H1 (cell line): ENCODE measurements around the gene FLNA. TPM values are rescaled to one million over a fixed set of nuclear protein-coding genes. Genes with fewer than 3 reads are reported as not detected.

Source experiments
- CTCF ChIA-PET: fragments of 300-600 bp; sonication (Branson Sonifier 250); formaldehyde crosslinking; loops from one replicate; lab custom pipeline; 2021; ENCODE audit not compliant: partially characterized antibody; lab: Charles Lee
- POLR2A ChIA-PET: fragments of 300-600 bp; sonication (Branson Sonifier 250); formaldehyde crosslinking; loops from one replicate; lab custom pipeline; 2021; ENCODE audit warnings: inconsistent platforms; ENCODE audit not compliant: partially characterized antibody; lab: Charles Lee
- DNase-seq, 2 experiments: peaks; one replicate each; pipeline versions ENCODE4 v3.0.0 to v3.0.0-alpha.2; 2010 to 2022; ENCODE audit warnings: low spot score in 2 of 2, low read depth in 1 of 2, mixed read lengths in 1 of 2
- FAIRE-seq: peaks from 2 replicates; lab custom pipeline; 2011; peaks lifted over from hg19 to GRCh38; lab: Jason Lieb, UNC
- H2AFZ ChIP-seq: 2 replicates; pipeline ENCODE4 v1.8.1; 2012; ENCODE audit warnings: low read length, inconsistent platforms
- H2AK5ac ChIP-seq: 2 replicates; pipeline ENCODE4 v1.6.1; 2013; ENCODE audit warnings: low read depth, low read length
- H2BK120ac ChIP-seq: replicated peaks from 2 replicates; pipeline ENCODE3; 2013; ENCODE audit warnings: low read depth, low read length, inconsistent platforms
- H2BK12ac ChIP-seq: 2 replicates; pipeline ENCODE4 v1.6.1; 2013; ENCODE audit warnings: low read depth, low read length
- H2BK15ac ChIP-seq: 2 replicates; pipeline ENCODE4 v1.6.1; 2013; ENCODE audit warnings: low read length
- H2BK20ac ChIP-seq: 2 replicates; pipeline ENCODE4 v1.6.1; 2013; ENCODE audit warnings: low read length
- H2BK5ac ChIP-seq: 2 replicates; pipeline ENCODE4 v1.6.1; 2013; ENCODE audit warnings: low read depth, low read length
- H3K14ac ChIP-seq: 2 replicates; pipeline ENCODE4 v1.6.1; 2013; ENCODE audit warnings: inconsistent platforms; ENCODE audit not compliant: insufficient read length
- H3K18ac ChIP-seq: 2 replicates; pipeline ENCODE4 v1.6.1; 2013; ENCODE audit warnings: low read length; ENCODE audit errors: extremely low read depth
- H3K23ac ChIP-seq: 2 replicates; pipeline ENCODE4 v1.6.1; 2013; ENCODE audit warnings: inconsistent platforms; ENCODE audit not compliant: insufficient read length
- H3K23me2 ChIP-seq: 2 replicates; pipeline ENCODE4 v1.6.1; 2013; ENCODE audit warnings: low read depth, low read length
- H3K27ac ChIP-seq: 2 replicates; pipeline ENCODE4 v1.6.1; 2011; ENCODE audit warnings: low read depth, low read length, inconsistent platforms
- H3K27me3 ChIP-seq, 4 experiments: replicated peaks in 1 of 4; 1 replicate in 1 of 4; 2 replicates in 3 of 4; pipeline versions ENCODE4 v1.6.1 to v1.8.1; 2011 to 2013; ENCODE audit warnings: low read length in 3 of 4, mild to moderate bottlenecking in 3 of 4, inconsistent platforms in 2 of 4, mixed read lengths in 2 of 4, moderate library complexity in 1 of 4; ENCODE audit not compliant: control insufficient read depth in 3 of 4, insufficient read depth in 3 of 4; ENCODE audit errors: extremely low read depth in 1 of 4
- H3K36me3 ChIP-seq, 4 experiments: 2 replicates each; pipeline versions ENCODE4 v1.6.1 to v1.8.1; 2011 to 2013; ENCODE audit warnings: mild to moderate bottlenecking in 4 of 4, low read length in 3 of 4, moderate library complexity in 2 of 4, control low read depth in 1 of 4, inconsistent platforms in 1 of 4; ENCODE audit not compliant: insufficient read depth in 4 of 4, control insufficient read depth in 2 of 4
- H3K4ac ChIP-seq: replicated peaks from 2 replicates; pipeline ENCODE3; 2013; ENCODE audit warnings: low read length, low read depth, mixed read lengths, inconsistent platforms; ENCODE audit not compliant: insufficient read length
- H3K4me1 ChIP-seq, 4 experiments: replicated peaks in 1 of 4; 1 replicate in 1 of 4; 2 replicates in 3 of 4; pipeline versions ENCODE4 v1.6.1 to v1.8.1; 2011 to 2013; ENCODE audit warnings: low read length in 3 of 4, inconsistent platforms in 2 of 4, mixed read lengths in 1 of 4; ENCODE audit not compliant: insufficient read depth in 4 of 4, control insufficient read depth in 3 of 4
- H3K4me2 ChIP-seq, 2 experiments: 2 replicates each; pipeline versions ENCODE4 v1.6.1 to v1.8.1; 2011 to 2013; ENCODE audit warnings: low read depth in 2 of 2, low read length in 2 of 2, control low read depth in 1 of 2, inconsistent platforms in 1 of 2, mild to moderate bottlenecking in 1 of 2; ENCODE audit not compliant: insufficient read depth in 1 of 2
- H3K4me3 ChIP-seq, 4 experiments: fragments of 200-600, 300-600 bp in 1 of 4; sonication (generic), shearing (Covaris generic), sonication (Bioruptor Twin) in 1 of 4; 2 replicates each; pipeline versions ENCODE4 v1.5.1 to v1.8.1; 2011 to 2016; ENCODE audit warnings: low read length in 4 of 4, low read depth in 3 of 4, control low read depth in 2 of 4, inconsistent platforms in 2 of 4, mild to moderate bottlenecking in 2 of 4, mixed read lengths in 1 of 4, moderate library complexity in 1 of 4; ENCODE audit not compliant: insufficient read depth in 2 of 4; ENCODE audit errors: extremely low read depth in 1 of 4
- H3K56ac ChIP-seq: replicated peaks from 2 replicates; pipeline ENCODE3; 2013; ENCODE audit warnings: low read depth, mild to moderate bottlenecking, mixed read lengths, low read length, inconsistent platforms; ENCODE audit not compliant: insufficient read length
- H3K79me1 ChIP-seq: 2 replicates; pipeline ENCODE4 v1.6.1; 2013; ENCODE audit warnings: low read depth, low read length, control low read depth
- H3K79me2 ChIP-seq, 2 experiments: 2 replicates each; pipeline versions ENCODE4 v1.6.1 to v1.8.1; 2012 to 2013; ENCODE audit warnings: low read length in 2 of 2, mild to moderate bottlenecking in 2 of 2, inconsistent platforms in 1 of 2; ENCODE audit not compliant: insufficient read depth in 2 of 2, control insufficient read depth in 1 of 2
- H3K9ac ChIP-seq, 4 experiments: replicated peaks in 1 of 4; 1 replicate in 1 of 4; 2 replicates in 3 of 4; pipeline versions ENCODE4 v1.6.1 to v1.8.1; 2011 to 2013; ENCODE audit warnings: low read depth in 3 of 4, low read length in 3 of 4, control low read depth in 2 of 4, mild to moderate bottlenecking in 2 of 4, moderate library complexity in 2 of 4, inconsistent platforms in 1 of 4; ENCODE audit errors: extremely low read depth in 1 of 4
- H3K9me3 ChIP-seq, 2 experiments: 2 replicates each; pipeline versions ENCODE4 v1.6.1 to v1.8.1; 2012 to 2013; ENCODE audit warnings: mild to moderate bottlenecking in 2 of 2, moderate library complexity in 2 of 2, control low read depth in 1 of 2, inconsistent platforms in 1 of 2, low read depth in 1 of 2, low read length in 1 of 2, mixed read lengths in 1 of 2; ENCODE audit not compliant: insufficient read depth in 2 of 2
- H4K20me1 ChIP-seq, 2 experiments: replicated peaks in 1 of 2; 2 replicates each; pipeline versions ENCODE3 to v1.8.1; 2011 to 2013; ENCODE audit warnings: inconsistent platforms in 2 of 2, low read length in 2 of 2, mild to moderate bottlenecking in 1 of 2; ENCODE audit not compliant: insufficient read depth in 2 of 2, control insufficient read depth in 1 of 2
- H4K5ac ChIP-seq: 2 replicates; pipeline ENCODE4 v1.6.1; 2013; ENCODE audit warnings: low read length, low read depth, mixed read lengths, inconsistent platforms; ENCODE audit not compliant: insufficient read length
- H4K8ac ChIP-seq: 2 replicates; pipeline ENCODE4 v1.8.0; 2013; ENCODE audit warnings: mild to moderate bottlenecking, moderate library complexity, low read length, inconsistent platforms; ENCODE audit not compliant: insufficient read depth; ENCODE audit errors: extremely low read depth
- H4K91ac ChIP-seq: replicated peaks from 2 replicates; pipeline ENCODE3; 2013; ENCODE audit warnings: low read length, mixed read lengths, inconsistent platforms; ENCODE audit not compliant: insufficient read length
- ASH2L ChIP-seq: fragments of 200-600, 300-600 bp; sonication (generic); IDR thresholded peaks from one replicate; pipeline ENCODE4 v1.7.1; 2017; ENCODE audit warnings: low read length
- BACH1 ChIP-seq: IDR thresholded peaks from 2 replicates; pipeline ENCODE4 v1.6.1; 2012; ENCODE audit warnings: low read length, improper control_type of control experiment
- CHD2 ChIP-seq: IDR thresholded peaks from 2 replicates; pipeline ENCODE4 v1.6.1; 2012; ENCODE audit warnings: low read length, improper control_type of control experiment
- KDM4A ChIP-seq: IDR thresholded peaks from one replicate; pipeline ENCODE4 v1.7.1; 2012; ENCODE audit warnings: low read depth, mild to moderate bottlenecking, moderate library complexity, low read length, inconsistent platforms; ENCODE audit not compliant: severe bottlenecking
- POLR2A ChIP-seq, 2 experiments: IDR thresholded peaks; 1 replicate in 1 of 2; 2 replicates in 1 of 2; pipeline ENCODE4 v1.6.1; 2011; ENCODE audit warnings: low read depth in 2 of 2, low read length in 2 of 2, mild to moderate bottlenecking in 2 of 2; ENCODE audit errors: control extremely low read depth in 1 of 2
- RAD21 ChIP-seq, 2 experiments: IDR thresholded peaks in 1 of 2; conservative IDR thresholded peaks in 1 of 2; 2 replicates each; pipeline ENCODE4 v1.6.1; 2011; ENCODE audit warnings: low read depth in 2 of 2, low read length in 2 of 2, improper control_type of control experiment in 1 of 2, inconsistent platforms in 1 of 2, mild to moderate bottlenecking in 1 of 2, moderate library complexity in 1 of 2
- SIX5 ChIP-seq: IDR thresholded peaks from 2 replicates; pipeline ENCODE4 v1.6.1; 2011; ENCODE audit warnings: mild to moderate bottlenecking, low read depth, low read length
- YY1 ChIP-seq: IDR thresholded peaks from 2 replicates; pipeline ENCODE4 v1.6.1; 2011; ENCODE audit warnings: low read depth, mild to moderate bottlenecking, low read length
- WGBS, 2 experiments: shearing (Covaris generic) in 1 of 2; methylation state at CpG; one replicate each; pipeline versions ENCODE4 v1.1.6 to v1.1.7; 2013 to 2015; ENCODE audit warnings: low lambda C conversion rate in 2 of 2, mixed read lengths in 2 of 2, inconsistent platforms in 1 of 2, low coverage in 1 of 2, missing lambda C conversion rate in 1 of 2; ENCODE audit not compliant: insufficient replicate concordance in 2 of 2, insufficient coverage in 1 of 2, insufficient read length in 1 of 2; ENCODE audit errors: extremely low coverage in 1 of 2, missing lambda C conversion rate in 1 of 2; 5-methylcytosine and 5-hydroxymethylcytosine counted together
- polyA plus RNA-seq, 7 experiments: library from polyadenylated mRNA; depleted of rRNA in 3 of 7; stranded (reverse) in 5 of 7; unstranded in 2 of 7; fragments of >200 nt in 5 of 7; fragments of 200-250 nt in 2 of 7; gene quantifications; 1 replicate in 5 of 7; 2 replicates in 1 of 7; 4 replicates in 1 of 7; pipeline versions ENCODE4 v1.2.1 to v1.2.3, GENCODE V29; 2011 to 2013; ENCODE audit warnings: missing spikeins in 2 of 7, mixed read lengths in 2 of 7
- total RNA-seq: library from RNA; stranded (reverse); fragmentation: NEBNext Ultra II Directional; extraction: Animal tissue kit (Norgen Biotek cat#: 25700); gene quantifications from 2 replicates; pipeline ENCODE4 v1.2.1, GENCODE V29; 2021
- TF ChIP-seq, protein P1 (sequence below): IDR thresholded peaks from 2 replicates; pipeline ENCODE4 v1.6.1; 2011; ENCODE audit warnings: low read length, improper control_type of control experiment
- TF ChIP-seq, protein P2 (sequence below): IDR thresholded peaks from 2 replicates; pipeline ENCODE4 v1.6.1; 2012; ENCODE audit warnings: inconsistent platforms

FLNA gene
- total and polyA plus RNA-seq, 2 of the 8 experiments (the other 6 are each of a cell fraction or from before 2014, with no cell fraction given) = 315 to 925 TPM

- peak within 1 kb of the TSS; percentile 93 for H3K18ac ChIP-seq
- H2BK12ac ChIP-seq = no peak within 1 kb of the TSS; the same call in 1 of the 2 replicates
- WGBS, 2 experiments = 2% methylated on average over 39 of the region's 69 CpGs; no CpG with 5 or more reads in 1 of the 2 experiments
- no peak within 1 kb of the TSS for H2BK120ac ChIP-seq
- POLR2A ChIA-PET = interaction anchor here (0.6 to 8.4 kb wide), 41 partner anchors 11 to 323 kb away, joined by 3 to 124 read pairs (median 5); partner anchors contain the start of genes ATP6AP1, DNASE1L1, EMD and FAM3A
- H3K4me2 ChIP-seq = peak within 1 kb of the TSS; percentile 84 to 85
- peak; percentile 86 to 89 for DNase-seq
- FAIRE-seq = peak; percentile 13
- no peak within 1 kb of the TSS for H3K23ac ChIP-seq
- peaks cover 3 to 4% of the 10 kb centered on the region in 2 experiments for H4K20me1 ChIP-seq
- peaks cover 0 to 6% (median 0%) of the 10 kb centered on the region in 4 experiments; a peak in 2 of 7 replicates for H3K4me1 ChIP-seq
- CTCF ChIA-PET = interaction anchor here (0.8 to 4.9 kb wide), 7 partner anchors 11 to 451 kb away, joined by 3 to 20 read pairs (median 3); partner anchors contain the start of genes DNASE1L1 and FLNA
- 0 out of 2 replicates have a peak within 1 kb of the TSS, but pooled peaks have one; percentile 16 for H2AK5ac ChIP-seq
- no peak within 1 kb of the TSS for H2BK20ac ChIP-seq
- H3K14ac ChIP-seq = no peak within 1 kb of the TSS
- peak within 1 kb of the TSS; percentile 95 for H3K27ac ChIP-seq
- peaks cover 0 to 15% of the 10 kb centered on the region in 2 experiments; a peak in 2 of 4 replicates for H3K79me2 ChIP-seq
- peak within 1 kb of the TSS; percentile 95 for H3K4ac ChIP-seq
- H3K23me2 ChIP-seq = peaks cover 6% of the 10 kb centered on the region; the same call in 1 of the 2 replicates
- peak within 1 kb of the TSS; percentile 85 for H2BK5ac ChIP-seq
- peak within 1 kb of the TSS; percentile 95; the same call in 1 of the 2 replicates for H4K8ac ChIP-seq
- no peaks in the 10 kb centered on the region for H3K79me1 ChIP-seq
- H3K56ac ChIP-seq = peak within 1 kb of the TSS; percentile 85
- H2BK15ac ChIP-seq = no peak within 1 kb of the TSS
- peak within 1 kb of the TSS; percentile 82 to 99 (median 96) for H3K4me3 ChIP-seq
- H2AFZ ChIP-seq = no peak within 1 kb of the TSS
- H3K9me3 ChIP-seq = no peaks in the 10 kb centered on the region
- H3K36me3 ChIP-seq = peaks cover 13 to 25% (median 19%) of the 10 kb centered on the region in 4 experiments
- no peaks in the 10 kb centered on the region for H3K27me3 ChIP-seq
- peak within 1 kb of the TSS; percentile 86 for H4K5ac ChIP-seq
- H3K9ac ChIP-seq = peak within 1 kb of the TSS; percentile 62 to 99 (median 95)
- H4K91ac ChIP-seq = peak within 1 kb of the TSS; percentile 84
- TF ChIP-seq, protein P1, sequence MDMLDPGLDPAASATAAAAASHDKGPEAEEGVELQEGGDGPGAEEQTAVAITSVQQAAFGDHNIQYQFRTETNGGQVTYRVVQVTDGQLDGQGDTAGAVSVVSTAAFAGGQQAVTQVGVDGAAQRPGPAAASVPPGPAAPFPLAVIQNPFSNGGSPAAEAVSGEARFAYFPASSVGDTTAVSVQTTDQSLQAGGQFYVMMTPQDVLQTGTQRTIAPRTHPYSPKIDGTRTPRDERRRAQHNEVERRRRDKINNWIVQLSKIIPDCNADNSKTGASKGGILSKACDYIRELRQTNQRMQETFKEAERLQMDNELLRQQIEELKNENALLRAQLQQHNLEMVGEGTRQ = no peak
- 0 out of 2 replicates have a peak, but pooled peaks have one; percentile 48 for TF ChIP-seq CHD2
- no peak for TF ChIP-seq SIX5
- peak; percentile 87 for TF ChIP-seq YY1
- TF ChIP-seq, protein P2, sequence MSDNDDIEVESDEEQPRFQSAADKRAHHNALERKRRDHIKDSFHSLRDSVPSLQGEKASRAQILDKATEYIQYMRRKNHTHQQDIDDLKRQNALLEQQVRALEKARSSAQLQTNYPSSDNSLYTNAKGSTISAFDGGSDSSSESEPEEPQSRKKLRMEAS = peak; percentile 85
- peak in 1 of 2 experiments; percentile 99; a peak in 2 of 3 replicates for TF ChIP-seq POLR2A (IDR thresholded peaks at IDR 0.05; ENCODE audit: control extremely low read depth in 1 of 2, low read depth in 2 of 2, low read length in 2 of 2)
- TF ChIP-seq ASH2L = no peak
- no peak for TF ChIP-seq BACH1
- peak; percentile 25 for TF ChIP-seq KDM4A
- no peak for TF ChIP-seq RAD21 (IDR thresholded peaks at IDR 0.05 in 1 of 2, conservative IDR thresholded peaks at IDR 0.05 in 1 of 2; ENCODE audit: low read depth in 2 of 2, low read length in 2 of 2)
Measured at GRCh38 chrX:154397888-154398667, 23.6 kb upstream of the FLNA start, which contains the start of gene RPL10. Gene RPL10, plus strand, starts transcription at chrX:154398377. Its CDS starts 143 bp downstream, at chrX:154398520.
